H1 (cell line): Measurements from ENCODE around the gene MUC4. TPM values are rescaled to one million over a fixed set of nuclear protein-coding genes. Genes with fewer than 3 reads are reported as not detected.

Source experiments
- CTCF ChIA-PET: fragments of 300-600 bp; sonication (Branson Sonifier 250); formaldehyde crosslinking; loops from one replicate; lab custom pipeline; 2021; ENCODE audit not compliant: partially characterized antibody; lab: Charles Lee
- POLR2A ChIA-PET: fragments of 300-600 bp; sonication (Branson Sonifier 250); formaldehyde crosslinking; loops from one replicate; lab custom pipeline; 2021; ENCODE audit warnings: inconsistent platforms; ENCODE audit not compliant: partially characterized antibody; lab: Charles Lee
- DNase-seq, 2 experiments: peaks; one replicate each; pipeline versions ENCODE4 v3.0.0 to v3.0.0-alpha.2; 2010 to 2022; ENCODE audit warnings: low spot score in 2 of 2, low read depth in 1 of 2, mixed read lengths in 1 of 2
- FAIRE-seq: peaks from 2 replicates; lab custom pipeline; 2011; peaks lifted over from hg19 to GRCh38; lab: Jason Lieb, UNC
- H2AFZ ChIP-seq: 2 replicates; pipeline ENCODE4 v1.8.1; 2012; ENCODE audit warnings: low read length, inconsistent platforms
- H2AK5ac ChIP-seq: 2 replicates; pipeline ENCODE4 v1.6.1; 2013; ENCODE audit warnings: low read depth, low read length
- H2BK120ac ChIP-seq: replicated peaks from 2 replicates; pipeline ENCODE3; 2013; ENCODE audit warnings: low read depth, low read length, inconsistent platforms
- H2BK12ac ChIP-seq: 2 replicates; pipeline ENCODE4 v1.6.1; 2013; ENCODE audit warnings: low read depth, low read length
- H2BK15ac ChIP-seq: 2 replicates; pipeline ENCODE4 v1.6.1; 2013; ENCODE audit warnings: low read length
- H2BK20ac ChIP-seq: 2 replicates; pipeline ENCODE4 v1.6.1; 2013; ENCODE audit warnings: low read length
- H2BK5ac ChIP-seq: 2 replicates; pipeline ENCODE4 v1.6.1; 2013; ENCODE audit warnings: low read depth, low read length
- H3K14ac ChIP-seq: 2 replicates; pipeline ENCODE4 v1.6.1; 2013; ENCODE audit warnings: inconsistent platforms; ENCODE audit not compliant: insufficient read length
- H3K18ac ChIP-seq: 2 replicates; pipeline ENCODE4 v1.6.1; 2013; ENCODE audit warnings: low read length; ENCODE audit errors: extremely low read depth
- H3K23ac ChIP-seq: 2 replicates; pipeline ENCODE4 v1.6.1; 2013; ENCODE audit warnings: inconsistent platforms; ENCODE audit not compliant: insufficient read length
- H3K23me2 ChIP-seq: 2 replicates; pipeline ENCODE4 v1.6.1; 2013; ENCODE audit warnings: low read depth, low read length
- H3K27ac ChIP-seq: 2 replicates; pipeline ENCODE4 v1.6.1; 2011; ENCODE audit warnings: low read depth, low read length, inconsistent platforms
- H3K27me3 ChIP-seq, 4 experiments: replicated peaks in 1 of 4; 1 replicate in 1 of 4; 2 replicates in 3 of 4; pipeline versions ENCODE4 v1.6.1 to v1.8.1; 2011 to 2013; ENCODE audit warnings: low read length in 3 of 4, mild to moderate bottlenecking in 3 of 4, inconsistent platforms in 2 of 4, mixed read lengths in 2 of 4, moderate library complexity in 1 of 4; ENCODE audit not compliant: control insufficient read depth in 3 of 4, insufficient read depth in 3 of 4; ENCODE audit errors: extremely low read depth in 1 of 4
- H3K36me3 ChIP-seq, 4 experiments: 2 replicates each; pipeline versions ENCODE4 v1.6.1 to v1.8.1; 2011 to 2013; ENCODE audit warnings: mild to moderate bottlenecking in 4 of 4, low read length in 3 of 4, moderate library complexity in 2 of 4, control low read depth in 1 of 4, inconsistent platforms in 1 of 4; ENCODE audit not compliant: insufficient read depth in 4 of 4, control insufficient read depth in 2 of 4
- H3K4ac ChIP-seq: replicated peaks from 2 replicates; pipeline ENCODE3; 2013; ENCODE audit warnings: low read length, low read depth, mixed read lengths, inconsistent platforms; ENCODE audit not compliant: insufficient read length
- H3K4me1 ChIP-seq, 4 experiments: replicated peaks in 1 of 4; 1 replicate in 1 of 4; 2 replicates in 3 of 4; pipeline versions ENCODE4 v1.6.1 to v1.8.1; 2011 to 2013; ENCODE audit warnings: low read length in 3 of 4, inconsistent platforms in 2 of 4, mixed read lengths in 1 of 4; ENCODE audit not compliant: insufficient read depth in 4 of 4, control insufficient read depth in 3 of 4
- H3K4me2 ChIP-seq, 2 experiments: 2 replicates each; pipeline versions ENCODE4 v1.6.1 to v1.8.1; 2011 to 2013; ENCODE audit warnings: low read depth in 2 of 2, low read length in 2 of 2, control low read depth in 1 of 2, inconsistent platforms in 1 of 2, mild to moderate bottlenecking in 1 of 2; ENCODE audit not compliant: insufficient read depth in 1 of 2
- H3K4me3 ChIP-seq, 4 experiments: fragments of 200-600, 300-600 bp in 1 of 4; sonication (generic), shearing (Covaris generic), sonication (Bioruptor Twin) in 1 of 4; 2 replicates each; pipeline versions ENCODE4 v1.5.1 to v1.8.1; 2011 to 2016; ENCODE audit warnings: low read length in 4 of 4, low read depth in 3 of 4, control low read depth in 2 of 4, inconsistent platforms in 2 of 4, mild to moderate bottlenecking in 2 of 4, mixed read lengths in 1 of 4, moderate library complexity in 1 of 4; ENCODE audit not compliant: insufficient read depth in 2 of 4; ENCODE audit errors: extremely low read depth in 1 of 4
- H3K56ac ChIP-seq: replicated peaks from 2 replicates; pipeline ENCODE3; 2013; ENCODE audit warnings: low read depth, mild to moderate bottlenecking, mixed read lengths, low read length, inconsistent platforms; ENCODE audit not compliant: insufficient read length
- H3K79me1 ChIP-seq: 2 replicates; pipeline ENCODE4 v1.6.1; 2013; ENCODE audit warnings: low read depth, low read length, control low read depth
- H3K79me2 ChIP-seq, 2 experiments: 2 replicates each; pipeline versions ENCODE4 v1.6.1 to v1.8.1; 2012 to 2013; ENCODE audit warnings: low read length in 2 of 2, mild to moderate bottlenecking in 2 of 2, inconsistent platforms in 1 of 2; ENCODE audit not compliant: insufficient read depth in 2 of 2, control insufficient read depth in 1 of 2
- H3K9ac ChIP-seq, 4 experiments: replicated peaks in 1 of 4; 1 replicate in 1 of 4; 2 replicates in 3 of 4; pipeline versions ENCODE4 v1.6.1 to v1.8.1; 2011 to 2013; ENCODE audit warnings: low read depth in 3 of 4, low read length in 3 of 4, control low read depth in 2 of 4, mild to moderate bottlenecking in 2 of 4, moderate library complexity in 2 of 4, inconsistent platforms in 1 of 4; ENCODE audit errors: extremely low read depth in 1 of 4
- H3K9me3 ChIP-seq, 2 experiments: 2 replicates each; pipeline versions ENCODE4 v1.6.1 to v1.8.1; 2012 to 2013; ENCODE audit warnings: mild to moderate bottlenecking in 2 of 2, moderate library complexity in 2 of 2, control low read depth in 1 of 2, inconsistent platforms in 1 of 2, low read depth in 1 of 2, low read length in 1 of 2, mixed read lengths in 1 of 2; ENCODE audit not compliant: insufficient read depth in 2 of 2
- H4K20me1 ChIP-seq, 2 experiments: replicated peaks in 1 of 2; 2 replicates each; pipeline versions ENCODE3 to v1.8.1; 2011 to 2013; ENCODE audit warnings: inconsistent platforms in 2 of 2, low read length in 2 of 2, mild to moderate bottlenecking in 1 of 2; ENCODE audit not compliant: insufficient read depth in 2 of 2, control insufficient read depth in 1 of 2
- H4K5ac ChIP-seq: 2 replicates; pipeline ENCODE4 v1.6.1; 2013; ENCODE audit warnings: low read length, low read depth, mixed read lengths, inconsistent platforms; ENCODE audit not compliant: insufficient read length
- H4K8ac ChIP-seq: 2 replicates; pipeline ENCODE4 v1.8.0; 2013; ENCODE audit warnings: mild to moderate bottlenecking, moderate library complexity, low read length, inconsistent platforms; ENCODE audit not compliant: insufficient read depth; ENCODE audit errors: extremely low read depth
- H4K91ac ChIP-seq: replicated peaks from 2 replicates; pipeline ENCODE3; 2013; ENCODE audit warnings: low read length, mixed read lengths, inconsistent platforms; ENCODE audit not compliant: insufficient read length
- BRCA1 ChIP-seq: IDR thresholded peaks from 2 replicates; pipeline ENCODE4 v1.6.1; 2012; ENCODE audit warnings: low read depth, low read length, improper control_type of control experiment
- CEBPB ChIP-seq: IDR thresholded peaks from 2 replicates; pipeline ENCODE4 v1.6.1; 2012; ENCODE audit warnings: low read depth, low read length
- FOSL1 ChIP-seq: IDR thresholded peaks from 2 replicates; pipeline ENCODE4 v1.6.1; 2011; ENCODE audit warnings: mild to moderate bottlenecking, low read depth, low read length, moderate library complexity; ENCODE audit not compliant: insufficient read depth
- WGBS, 2 experiments: shearing (Covaris generic) in 1 of 2; methylation state at CpG; one replicate each; pipeline versions ENCODE4 v1.1.6 to v1.1.7; 2013 to 2015; ENCODE audit warnings: low lambda C conversion rate in 2 of 2, mixed read lengths in 2 of 2, inconsistent platforms in 1 of 2, low coverage in 1 of 2, missing lambda C conversion rate in 1 of 2; ENCODE audit not compliant: insufficient replicate concordance in 2 of 2, insufficient coverage in 1 of 2, insufficient read length in 1 of 2; ENCODE audit errors: extremely low coverage in 1 of 2, missing lambda C conversion rate in 1 of 2; 5-methylcytosine and 5-hydroxymethylcytosine counted together
- polyA plus RNA-seq, 7 experiments: library from polyadenylated mRNA; depleted of rRNA in 3 of 7; stranded (reverse) in 5 of 7; unstranded in 2 of 7; fragments of >200 nt in 5 of 7; fragments of 200-250 nt in 2 of 7; gene quantifications; 1 replicate in 5 of 7; 2 replicates in 1 of 7; 4 replicates in 1 of 7; pipeline versions ENCODE4 v1.2.1 to v1.2.3, GENCODE V29; 2011 to 2013; ENCODE audit warnings: missing spikeins in 2 of 7, mixed read lengths in 2 of 7
- total RNA-seq: library from RNA; stranded (reverse); fragmentation: NEBNext Ultra II Directional; extraction: Animal tissue kit (Norgen Biotek cat#: 25700); gene quantifications from 2 replicates; pipeline ENCODE4 v1.2.1, GENCODE V29; 2021

Gene MUC4
- total and polyA plus RNA-seq, 2 of the 8 experiments (the other 6 are each of a cell fraction or from before 2014, with no cell fraction given): 0.89 to 2.0 TPM

GRCh38 chr3:195748661-195749060 lies 63.1 kb downstream of the MUC4 start:
- H3K56ac ChIP-seq: no peak overlapping the region
- H3K36me3 ChIP-seq: no peaks in the 10 kb centered on the region
- H3K4me2 ChIP-seq: no peak overlapping the region
- no peaks in the 10 kb centered on the region for H3K23me2 ChIP-seq
- H3K9ac ChIP-seq: no peak overlapping the region
- no peak overlapping the region for H2BK20ac ChIP-seq
- no peak overlapping the region for H4K5ac ChIP-seq
- H3K18ac ChIP-seq: no peak overlapping the region
- no peak overlapping the region for H2AK5ac ChIP-seq
- WGBS, 2 experiments: 88% methylated on average over 11 of the region's 11 CpGs; no CpG with 5 or more reads in 1 of the 2 experiments
- ChIA-PET CTCF (interaction anchor here (1.5 to 2.2 kb wide), 6 partner anchors 9 to 152 kb away, joined by 3 to 14 read pairs (median 6); partner anchors contain the start of gene MUC20), POLR2A (interaction anchor here (1.2 to 1.9 kb wide), 2 partner anchors 22 to 74 kb away, joined by 4 to 5 read pairs; no protein-coding TSS in a partner anchor)
- no peak for FAIRE-seq
- no peak overlapping the region for H4K8ac ChIP-seq
- H2BK15ac ChIP-seq: no peak overlapping the region
- no peak overlapping the region for H3K4me3 ChIP-seq
- H3K4ac ChIP-seq: no peak overlapping the region
- no peak overlapping the region for H2BK12ac ChIP-seq
- H4K20me1 ChIP-seq: peaks cover 0 to 1% of the 10 kb centered on the region in 2 experiments
- no peak overlapping the region for H4K91ac ChIP-seq
- no peaks in the 10 kb centered on the region for H3K79me1 ChIP-seq
- H3K23ac ChIP-seq: no peak overlapping the region
- H3K14ac ChIP-seq: no peak overlapping the region
- H2AFZ ChIP-seq: no peak overlapping the region
- no peak overlapping the region for H2BK5ac ChIP-seq
- no peak overlapping the region for H2BK120ac ChIP-seq
- DNase-seq: no peak
- H3K27me3 ChIP-seq: peaks cover 0 to 19% (median 16%) of the 10 kb centered on the region in 4 experiments; a peak in 6 of 7 replicates
- no peaks in the 10 kb centered on the region; a peak in 1 of 7 replicates for H3K4me1 ChIP-seq
- H3K79me2 ChIP-seq: no peaks in the 10 kb centered on the region
- no peak overlapping the region for H3K27ac ChIP-seq
- peaks cover 0 to 6% of the 10 kb centered on the region in 2 experiments; a peak in 1 of 4 replicates for H3K9me3 ChIP-seq
- TF ChIP-seq CEBPB: no peak
- no peak for TF ChIP-seq BRCA1
- TF ChIP-seq FOSL1: no peak
